HEK293 (cell line): Measurements from ENCODE around the gene CYP27B1.
A peak's percentile ranks its signal among the peaks of the same experiment; 100 is the strongest.

ENCODE experiments used
- CTCF ChIA-PET: fragments of 350-600 bp; formaldehyde crosslinking; extraction: SDS; loops from one replicate; lab custom pipeline; 2021; ENCODE audit warnings: antibody characterized with exemption; lab: Yijun Ruan, JAX
- POLR2A ChIA-PET: fragments of 300-600 bp; formaldehyde crosslinking; extraction: SDS; loops from one replicate; lab custom pipeline; 2020; ENCODE audit warnings: antibody characterized with exemption, inconsistent platforms; lab: Yijun Ruan, JAX
- H3K27ac ChIP-seq: fragments of 200-500 bp; sonication (Bioruptor generic); 2 replicates; pipeline ENCODE4 v1.5.1; 2014; ENCODE audit warnings: low read depth, low read length, control low read depth, inconsistent platforms; ENCODE audit errors: extremely low read depth
- H3K36me3 ChIP-seq, 2 experiments: fragments of 200-500 bp in 1 of 2; sonication (Bioruptor generic) in 1 of 2; 1 replicate in 1 of 2; 2 replicates in 1 of 2; pipeline ENCODE4 v1.5.1; 2014 to 2017; ENCODE audit warnings: inconsistent platforms in 2 of 2, low read length in 2 of 2; ENCODE audit not compliant: control insufficient read depth in 2 of 2, insufficient read depth in 1 of 2
- H3K4me1 ChIP-seq: fragments of 200-500 bp; sonication (Bioruptor generic); 2 replicates; pipeline ENCODE4 v1.5.1; 2014; ENCODE audit warnings: mild to moderate bottlenecking, low read length, inconsistent platforms; ENCODE audit not compliant: control insufficient read depth, insufficient read depth
- H3K4me3 ChIP-seq: 2 replicates; pipeline ENCODE4 v1.5.1; 2011; ENCODE audit warnings: low read depth, mild to moderate bottlenecking, control low read depth, low read length, moderate library complexity
- H3K9me3 ChIP-seq: fragments of 200-500 bp; sonication (Bioruptor generic); 2 replicates; pipeline ENCODE4 v1.5.1; 2014; ENCODE audit warnings: low read depth, low read length, inconsistent platforms; ENCODE audit not compliant: control insufficient read depth, insufficient read depth
- BCL11B ChIP-seq: fragments of 450-650 bp; formaldehyde crosslinking; IDR thresholded peaks from 2 replicates; pipeline ENCODE4 v1.5.1; 2016; ENCODE audit warnings: low read depth, missing biosample characterization, missing genetic modification characterization
- GLI4 ChIP-seq: fragments of 450-650 bp; formaldehyde crosslinking; IDR thresholded peaks from 2 replicates; pipeline ENCODE4 v1.5.1; 2016; ENCODE audit warnings: missing biosample characterization, missing genetic modification characterization
- HOXA7 ChIP-seq: sonication (generic); formaldehyde crosslinking; IDR thresholded peaks from 2 replicates; pipeline ENCODE4 v1.8.1; 2022; ENCODE audit warnings: missing genetic modification reagents, borderline replicate concordance
- KLF1 ChIP-seq: fragments of 450-650 bp; formaldehyde crosslinking; IDR thresholded peaks from 2 replicates; pipeline ENCODE4 v1.5.1; 2016; ENCODE audit warnings: missing biosample characterization, missing genetic modification characterization
- KLF7 ChIP-seq: fragments of 450-650 bp; formaldehyde crosslinking; IDR thresholded peaks from 2 replicates; pipeline ENCODE4 v1.5.1; 2016; ENCODE audit warnings: missing biosample characterization, missing genetic modification characterization, borderline replicate concordance
- KLF9 ChIP-seq: fragments of 450-650 bp; formaldehyde crosslinking; IDR thresholded peaks from 2 replicates; pipeline ENCODE4 v1.5.1; 2016; ENCODE audit warnings: missing biosample characterization, missing genetic modification characterization, low read depth
- PBX3 ChIP-seq: sonication (generic); formaldehyde crosslinking; IDR thresholded peaks from 2 replicates; pipeline ENCODE4 v1.8.1; 2022; ENCODE audit warnings: mild to moderate bottlenecking, moderate library complexity, missing genetic modification reagents
- ZBTB11 ChIP-seq: fragments of 450-650 bp; formaldehyde crosslinking; conservative IDR thresholded peaks from 2 replicates; pipeline ENCODE4 v1.5.1; 2016; ENCODE audit warnings: low read depth, missing biosample characterization, missing genetic modification characterization
- ZFP41 ChIP-seq: fragments of 450-650 bp; formaldehyde crosslinking; IDR thresholded peaks from 2 replicates; pipeline ENCODE4 v1.5.1; 2016; ENCODE audit warnings: missing biosample characterization, missing genetic modification characterization, borderline replicate concordance
- ZIC2 ChIP-seq: fragments of 450-650 bp; formaldehyde crosslinking; IDR thresholded peaks from 2 replicates; pipeline ENCODE4 v1.5.1; 2016; ENCODE audit warnings: missing biosample characterization, missing genetic modification characterization
- ZNF302 ChIP-seq: fragments of 450-650 bp; formaldehyde crosslinking; IDR thresholded peaks from 2 replicates; pipeline ENCODE4 v1.5.1; 2016; ENCODE audit warnings: missing biosample characterization, missing genetic modification characterization, low read depth
- ZNF48 ChIP-seq: fragments of 450-650 bp; formaldehyde crosslinking; IDR thresholded peaks from 2 replicates; pipeline ENCODE4 v1.5.1; 2016; ENCODE audit warnings: missing biosample characterization, missing genetic modification characterization
- ZNF549 ChIP-seq: fragments of 450-650 bp; IDR thresholded peaks from 2 replicates; pipeline ENCODE4 v1.5.1; 2018; ENCODE audit warnings: missing biosample characterization, missing genetic modification characterization, mild to moderate bottlenecking, inconsistent platforms, moderate library complexity
- ZNF555 ChIP-seq: fragments of 450-650 bp; formaldehyde crosslinking; conservative IDR thresholded peaks from 2 replicates; pipeline ENCODE4 v1.5.1; 2017; ENCODE audit warnings: missing biosample characterization, mild to moderate bottlenecking, missing genetic modification characterization, inconsistent platforms
- ZNF558 ChIP-seq: fragments of 450-650 bp; formaldehyde crosslinking; IDR thresholded peaks from 2 replicates; pipeline ENCODE4 v1.5.1; 2016; ENCODE audit warnings: missing biosample characterization, missing genetic modification characterization
- ZNF585B ChIP-seq: fragments of 450-650 bp; formaldehyde crosslinking; IDR thresholded peaks from 2 replicates; pipeline ENCODE4 v1.5.1; 2016; ENCODE audit warnings: missing biosample characterization, missing genetic modification characterization
- ZNF660 ChIP-seq: fragments of 450-650 bp; IDR thresholded peaks from 2 replicates; pipeline ENCODE4 v1.5.1; 2018; ENCODE audit warnings: missing biosample characterization, mild to moderate bottlenecking, missing genetic modification characterization
- ZSCAN16 ChIP-seq: fragments of 450-650 bp; formaldehyde crosslinking; IDR thresholded peaks from 2 replicates; pipeline ENCODE4 v1.5.1; 2016; ENCODE audit warnings: missing biosample characterization, missing genetic modification characterization
- ZSCAN5A ChIP-seq: fragments of 450-650 bp; formaldehyde crosslinking; IDR thresholded peaks from 2 replicates; pipeline ENCODE4 v1.5.1; 2016; ENCODE audit warnings: missing biosample characterization, missing genetic modification characterization
- TF ChIP-seq, protein P1 (sequence below): fragments of 450-650 bp; formaldehyde crosslinking; IDR thresholded peaks from 2 replicates; pipeline ENCODE4 v1.5.1; 2016; ENCODE audit warnings: missing biosample characterization, missing genetic modification characterization, borderline replicate concordance

Gene CYP27B1

DNA sequence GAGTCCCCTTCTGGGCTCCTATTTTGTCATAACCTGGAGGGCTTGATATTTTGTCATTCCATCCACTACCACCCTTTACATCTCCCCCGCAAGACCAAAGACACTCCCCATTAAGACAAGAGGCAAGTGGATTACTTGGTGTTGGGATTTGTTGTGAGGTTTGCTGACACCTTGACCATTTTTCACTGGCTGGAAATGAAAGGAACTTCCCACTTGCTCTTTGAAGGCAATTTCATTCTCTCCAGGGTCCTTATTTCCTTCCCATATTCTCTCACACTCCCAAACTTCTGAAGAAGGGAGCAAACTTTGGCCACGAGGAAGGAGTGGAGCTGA lies 43.3 kb downstream of the CYP27B1 start:
- Histone ChIP-seq H3K9me3 (no peaks in the 10 kb centered on the region), H3K27ac (no peak overlapping the region), H3K4me1 (no peaks in the 10 kb centered on the region), H3K4me3 (no peak overlapping the region), H3K36me3 (peaks cover 3 to 33% of the 10 kb centered on the region in 2 experiments; a peak in 2 of 3 replicates)
- POLR2A ChIA-PET: interaction anchor here (2.0 to 2.3 kb wide), 2 partner anchors 12 to 21 kb away, joined by 6 to 7 read pairs; partner anchors contain the start of gene TSPAN31
- no peak for TF ChIP-seq ZNF558 (tag by site-specific recombination)
- no peak for TF ChIP-seq ZSCAN16 (tag by site-specific recombination)
- no peak for TF ChIP-seq HOXA7 (CRISPR knock-in tag)
- no peak for TF ChIP-seq KLF9 (tag by site-specific recombination)
- no peak for TF ChIP-seq PBX3 (CRISPR knock-in tag)
- TF ChIP-seq ZNF549 (tag by site-specific recombination): no peak
- TF ChIP-seq BCL11B (tag by site-specific recombination): no peak
- TF ChIP-seq ZNF48 (tag by site-specific recombination): no peak
- TF ChIP-seq ZSCAN5A (tag by site-specific recombination): no peak
- TF ChIP-seq ZFP41 (tag by site-specific recombination): no peak
- no peak for TF ChIP-seq ZNF302
- TF ChIP-seq ZBTB11 (tag by site-specific recombination): no peak
- CTCF ChIA-PET: interaction anchor here (2.4 to 4.6 kb wide), 2 partner anchors 12 to 30 kb away, joined by 6 to 55 read pairs; partner anchors contain the start of gene OS9

DNA sequence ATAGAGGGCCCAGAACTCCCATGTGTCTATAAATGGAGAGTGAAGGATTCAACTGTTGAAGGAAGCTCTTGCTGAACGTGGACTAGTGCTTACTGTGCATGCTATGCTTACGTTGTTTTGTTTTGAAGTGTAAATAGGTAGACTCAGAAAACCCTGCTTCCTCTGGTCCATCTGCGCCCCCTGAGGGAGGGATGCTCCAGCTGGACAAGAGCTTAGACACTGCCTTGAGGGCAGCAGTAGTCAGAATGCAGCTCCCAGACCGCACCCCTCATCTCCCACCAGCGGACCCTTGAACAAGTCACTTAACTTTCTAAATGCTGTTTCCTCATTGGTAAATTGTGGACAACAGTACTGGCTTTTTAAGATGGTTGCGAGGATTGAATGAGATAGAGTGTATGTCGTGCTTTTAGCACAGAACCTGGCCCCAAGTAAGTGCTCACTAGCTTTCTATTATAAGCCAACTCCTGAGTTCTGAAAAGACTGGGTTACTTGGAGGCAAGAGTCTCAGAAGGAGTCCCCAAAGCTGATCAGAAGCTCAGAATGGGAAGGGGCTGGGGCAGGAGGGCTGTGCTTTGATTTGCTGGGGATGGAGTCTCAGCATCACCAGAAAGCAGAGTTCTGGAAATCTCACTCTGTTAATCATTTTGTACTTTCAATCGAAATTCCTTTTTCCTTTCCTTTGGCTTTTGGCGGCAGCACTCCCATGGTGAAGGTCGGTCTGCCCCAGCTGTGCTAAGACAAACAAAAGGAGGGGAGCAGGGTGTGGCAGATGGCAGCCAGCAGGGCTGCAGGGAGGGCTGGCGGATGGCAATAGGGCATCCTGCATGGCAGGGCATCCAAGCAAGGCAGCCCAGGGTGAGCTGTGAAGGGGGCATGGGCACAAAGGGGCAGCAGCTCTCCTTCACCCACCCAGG lies 43.9 kb downstream of the CYP27B1 start:
- POLR2A ChIA-PET: interaction anchor here (2.0 to 2.3 kb wide), 2 partner anchors 13 to 22 kb away, joined by 6 to 7 read pairs; partner anchors contain the start of gene TSPAN31
- Histone ChIP-seq H3K27ac (no peak overlapping the region), H3K4me3 (no peak overlapping the region)
- TF ChIP-seq ZNF555 (tag by site-specific recombination): no peak
- TF ChIP-seq KLF1: 0 out of 2 replicates have a peak, but pooled peaks have one; percentile 19
- no peak for TF ChIP-seq GLI4 (tag by site-specific recombination)
- no peak for TF ChIP-seq ZNF660
- TF ChIP-seq ZIC2: peak; percentile 78
- TF ChIP-seq ZNF585B (tag by site-specific recombination): peak; percentile 59
- TF ChIP-seq KLF7 (tag by site-specific recombination): no peak
- TF ChIP-seq, protein P1, sequence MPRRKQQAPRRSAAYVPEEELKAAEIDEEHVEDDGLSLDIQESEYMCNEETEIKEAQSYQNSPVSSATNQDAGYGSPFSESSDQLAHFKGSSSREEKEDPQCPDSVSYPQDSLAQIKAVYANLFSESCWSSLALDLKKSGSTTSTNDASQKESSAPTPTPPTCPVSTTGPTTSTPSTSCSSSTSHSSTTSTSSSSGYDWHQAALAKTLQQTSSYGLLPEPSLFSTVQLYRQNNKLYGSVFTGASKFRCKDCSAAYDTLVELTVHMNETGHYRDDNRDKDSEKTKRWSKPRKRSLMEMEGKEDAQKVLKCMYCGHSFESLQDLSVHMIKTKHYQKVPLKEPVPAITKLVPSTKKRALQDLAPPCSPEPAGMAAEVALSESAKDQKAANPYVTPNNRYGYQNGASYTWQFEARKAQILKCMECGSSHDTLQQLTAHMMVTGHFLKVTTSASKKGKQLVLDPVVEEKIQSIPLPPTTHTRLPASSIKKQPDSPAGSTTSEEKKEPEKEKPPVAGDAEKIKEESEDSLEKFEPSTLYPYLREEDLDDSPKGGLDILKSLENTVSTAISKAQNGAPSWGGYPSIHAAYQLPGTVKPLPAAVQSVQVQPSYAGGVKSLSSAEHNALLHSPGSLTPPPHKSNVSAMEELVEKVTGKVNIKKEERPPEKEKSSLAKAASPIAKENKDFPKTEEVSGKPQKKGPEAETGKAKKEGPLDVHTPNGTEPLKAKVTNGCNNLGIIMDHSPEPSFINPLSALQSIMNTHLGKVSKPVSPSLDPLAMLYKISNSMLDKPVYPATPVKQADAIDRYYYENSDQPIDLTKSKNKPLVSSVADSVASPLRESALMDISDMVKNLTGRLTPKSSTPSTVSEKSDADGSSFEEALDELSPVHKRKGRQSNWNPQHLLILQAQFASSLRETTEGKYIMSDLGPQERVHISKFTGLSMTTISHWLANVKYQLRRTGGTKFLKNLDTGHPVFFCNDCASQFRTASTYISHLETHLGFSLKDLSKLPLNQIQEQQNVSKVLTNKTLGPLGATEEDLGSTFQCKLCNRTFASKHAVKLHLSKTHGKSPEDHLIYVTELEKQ (tag by site-specific recombination): no peak
- TF ChIP-seq, all 188 proteins: peak for 3
- peaks cover 7 to 39% of the 10 kb centered on the region in 2 experiments; a peak in 2 of 3 replicates for H3K36me3 ChIP-seq
- H3K4me1 ChIP-seq: no peaks in the 10 kb centered on the region
- no peaks in the 10 kb centered on the region for H3K9me3 ChIP-seq
- CTCF ChIA-PET: interaction anchor here (1.2 to 4.6 kb wide), 3 partner anchors 9 to 30 kb away, joined by 3 to 55 read pairs (median 6); partner anchors contain the start of gene OS9
